AG10803 (cell line): ENCODE data around the gene TNFRSF8.
A peak's percentile ranks its signal among the peaks of the same experiment; 100 is the strongest.

Source experiments
- DNase-seq: peaks from one replicate; pipeline ENCODE4 v3.0.0; 2010; ENCODE audit warnings: low read depth
- H3K4me3 ChIP-seq: 2 replicates; pipeline ENCODE4 v1.5.1; 2011; ENCODE audit warnings: mild to moderate bottlenecking, low read length, control low read depth
- TF ChIP-seq, protein P1 (sequence below): conservative IDR thresholded peaks from 2 replicates; pipeline ENCODE4 v1.5.1; 2011; ENCODE audit warnings: mild to moderate bottlenecking, low read length, control low read depth, inconsistent platforms

Gene TNFRSF8

DNA sequence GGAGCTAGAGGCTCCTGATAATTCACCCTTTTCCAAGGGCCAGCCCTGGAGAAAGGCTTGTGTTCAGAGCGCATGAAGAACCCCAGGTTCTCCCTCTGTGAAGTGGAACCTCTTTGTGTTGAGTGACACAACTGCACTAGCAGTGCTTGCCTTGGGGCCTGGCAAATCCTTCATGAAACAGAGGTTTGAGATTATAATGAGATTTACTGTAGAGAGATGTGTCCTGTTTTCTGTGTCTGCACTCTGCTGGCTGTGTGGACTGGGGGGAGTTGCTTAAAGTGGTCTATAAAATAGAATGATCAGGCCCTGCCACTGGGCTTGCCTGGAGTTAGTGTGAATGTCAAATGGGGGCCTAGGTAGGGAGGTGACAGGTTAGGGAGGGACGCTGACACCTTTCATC lies 92.2 kb downstream of the TNFRSF8 start:
- DNase-seq, result no peak
- no peak overlapping the region for H3K4me3 ChIP-seq
- TF ChIP-seq, protein P1, sequence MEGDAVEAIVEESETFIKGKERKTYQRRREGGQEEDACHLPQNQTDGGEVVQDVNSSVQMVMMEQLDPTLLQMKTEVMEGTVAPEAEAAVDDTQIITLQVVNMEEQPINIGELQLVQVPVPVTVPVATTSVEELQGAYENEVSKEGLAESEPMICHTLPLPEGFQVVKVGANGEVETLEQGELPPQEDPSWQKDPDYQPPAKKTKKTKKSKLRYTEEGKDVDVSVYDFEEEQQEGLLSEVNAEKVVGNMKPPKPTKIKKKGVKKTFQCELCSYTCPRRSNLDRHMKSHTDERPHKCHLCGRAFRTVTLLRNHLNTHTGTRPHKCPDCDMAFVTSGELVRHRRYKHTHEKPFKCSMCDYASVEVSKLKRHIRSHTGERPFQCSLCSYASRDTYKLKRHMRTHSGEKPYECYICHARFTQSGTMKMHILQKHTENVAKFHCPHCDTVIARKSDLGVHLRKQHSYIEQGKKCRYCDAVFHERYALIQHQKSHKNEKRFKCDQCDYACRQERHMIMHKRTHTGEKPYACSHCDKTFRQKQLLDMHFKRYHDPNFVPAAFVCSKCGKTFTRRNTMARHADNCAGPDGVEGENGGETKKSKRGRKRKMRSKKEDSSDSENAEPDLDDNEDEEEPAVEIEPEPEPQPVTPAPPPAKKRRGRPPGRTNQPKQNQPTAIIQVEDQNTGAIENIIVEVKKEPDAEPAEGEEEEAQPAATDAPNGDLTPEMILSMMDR, result no peak

DNA sequence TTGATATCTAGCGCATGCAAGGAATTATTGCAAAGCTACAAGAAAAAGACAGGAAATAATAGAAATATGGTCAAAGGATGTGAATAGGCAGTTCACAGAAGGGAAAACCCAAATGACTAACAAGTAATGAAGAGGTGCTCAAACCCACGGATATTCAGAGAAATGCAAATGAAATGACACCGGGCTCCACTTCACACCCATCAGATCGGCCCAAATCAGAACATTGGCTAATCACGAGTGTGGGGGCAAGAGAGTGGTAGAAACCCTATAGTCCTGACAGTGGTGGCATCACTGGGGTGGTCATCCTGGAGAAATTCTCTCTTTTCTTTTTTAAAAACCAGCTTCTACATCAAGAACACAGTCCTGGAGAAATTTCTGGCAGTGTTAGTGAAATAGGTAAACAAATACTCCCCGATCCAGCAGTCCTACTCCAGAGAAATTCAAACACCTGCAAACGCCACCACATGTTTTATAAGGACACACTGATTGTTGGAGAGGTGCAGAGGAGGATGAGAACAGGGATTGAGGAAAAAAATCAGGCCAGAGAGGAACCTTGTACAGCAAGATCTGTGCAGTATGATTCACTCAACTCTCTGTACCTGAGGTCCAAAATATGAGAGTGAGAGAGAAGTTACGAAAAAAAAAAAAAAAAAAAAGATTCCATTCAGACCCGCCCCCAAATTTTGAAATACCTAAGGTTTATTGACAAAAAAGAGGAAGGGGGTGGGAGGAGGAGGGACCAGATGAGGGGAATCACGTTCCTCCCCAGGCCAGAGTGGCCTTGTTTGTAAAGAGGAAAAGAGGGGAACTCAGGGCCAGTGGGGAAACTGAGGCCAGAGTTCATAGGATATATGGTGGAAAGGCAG lies 94.5 kb downstream of the TNFRSF8 start:
- TF ChIP-seq, protein P1, result no peak
- no peak overlapping the region for H3K4me3 ChIP-seq
- DNase-seq, result no peak

DNA sequence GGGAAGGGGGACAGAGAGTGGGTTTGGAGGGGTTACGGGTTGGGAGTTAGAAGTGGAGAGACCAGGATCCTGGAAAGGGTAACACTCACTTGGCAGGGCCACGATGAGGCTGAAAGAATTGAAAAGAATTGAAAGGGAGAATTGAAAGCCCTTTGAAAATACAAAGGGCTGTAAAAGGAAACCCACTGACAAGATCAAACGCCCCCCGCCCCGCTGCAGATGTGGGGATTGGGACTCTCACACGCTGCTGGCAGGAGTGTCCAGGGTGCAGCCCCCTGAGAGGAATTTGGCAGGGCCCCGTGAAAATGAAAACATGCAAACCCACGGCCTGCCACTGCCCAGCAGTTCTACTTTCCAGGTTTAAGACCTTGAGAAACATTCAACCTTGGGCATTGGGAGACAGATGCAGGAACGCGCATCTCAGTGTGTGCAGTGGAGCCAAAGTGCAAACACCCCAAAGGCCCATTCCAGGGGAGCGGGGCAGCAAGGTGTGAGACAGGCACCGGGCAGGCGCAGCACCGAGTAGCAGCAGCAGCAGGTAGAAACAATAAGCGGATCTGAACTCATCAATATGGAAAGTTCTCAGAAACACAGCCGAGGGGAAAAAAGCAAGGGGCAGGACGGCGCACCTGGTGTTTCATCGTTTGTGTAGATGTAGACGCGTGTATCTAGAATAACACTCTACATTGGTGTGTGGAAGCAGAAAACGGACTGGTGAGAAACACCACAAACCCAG lies 95.4 kb downstream of the TNFRSF8 start:
- TF ChIP-seq, protein P1, result no peak
- DNase-seq, result no peak
- no peak overlapping the region for H3K4me3 ChIP-seq

DNA sequence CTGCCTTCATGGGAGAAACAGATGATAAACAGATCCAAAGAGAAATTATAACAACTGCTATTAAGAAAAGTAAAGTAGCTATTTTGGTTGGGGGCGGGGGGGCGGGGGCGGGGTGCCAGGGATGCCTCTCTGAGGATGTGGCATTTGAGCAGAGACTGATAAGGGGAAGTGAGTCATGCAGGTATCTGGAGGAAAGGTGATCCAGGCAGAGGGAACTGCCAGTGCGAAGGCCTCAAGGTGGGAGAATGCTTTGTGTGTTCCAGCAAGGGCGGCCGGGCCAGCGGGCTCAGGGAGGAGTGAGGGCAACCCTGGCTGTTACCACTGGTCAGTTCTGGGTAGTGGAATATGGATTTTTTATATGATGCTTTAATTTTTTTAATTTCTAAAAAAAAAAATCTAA lies 96.7 kb downstream of the TNFRSF8 start:
- H3K4me3 ChIP-seq, result no peak overlapping the region
- DNase-seq, result no peak
- TF ChIP-seq, protein P1, result no peak

DNA sequence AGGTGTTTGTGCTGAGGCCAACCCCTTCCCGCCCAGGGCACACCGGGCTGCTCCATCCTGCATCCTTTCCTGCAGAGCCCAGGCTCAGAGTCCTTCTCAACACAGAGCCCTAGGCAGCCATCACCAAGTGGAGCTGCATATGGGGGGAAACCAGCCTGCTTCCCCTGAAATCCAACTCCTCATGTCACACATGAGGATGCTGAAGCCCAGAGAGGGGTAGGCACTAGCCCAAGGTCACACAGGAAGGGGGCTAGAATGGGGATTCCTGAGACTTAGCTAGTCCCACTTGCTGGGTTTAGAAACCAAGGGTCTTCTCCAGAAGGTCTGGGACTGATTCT lies 98.2 kb downstream of the TNFRSF8 start:
- TF ChIP-seq, protein P1, result no peak
- no peak overlapping the region for H3K4me3 ChIP-seq
- DNase-seq, result no peak

DNA sequence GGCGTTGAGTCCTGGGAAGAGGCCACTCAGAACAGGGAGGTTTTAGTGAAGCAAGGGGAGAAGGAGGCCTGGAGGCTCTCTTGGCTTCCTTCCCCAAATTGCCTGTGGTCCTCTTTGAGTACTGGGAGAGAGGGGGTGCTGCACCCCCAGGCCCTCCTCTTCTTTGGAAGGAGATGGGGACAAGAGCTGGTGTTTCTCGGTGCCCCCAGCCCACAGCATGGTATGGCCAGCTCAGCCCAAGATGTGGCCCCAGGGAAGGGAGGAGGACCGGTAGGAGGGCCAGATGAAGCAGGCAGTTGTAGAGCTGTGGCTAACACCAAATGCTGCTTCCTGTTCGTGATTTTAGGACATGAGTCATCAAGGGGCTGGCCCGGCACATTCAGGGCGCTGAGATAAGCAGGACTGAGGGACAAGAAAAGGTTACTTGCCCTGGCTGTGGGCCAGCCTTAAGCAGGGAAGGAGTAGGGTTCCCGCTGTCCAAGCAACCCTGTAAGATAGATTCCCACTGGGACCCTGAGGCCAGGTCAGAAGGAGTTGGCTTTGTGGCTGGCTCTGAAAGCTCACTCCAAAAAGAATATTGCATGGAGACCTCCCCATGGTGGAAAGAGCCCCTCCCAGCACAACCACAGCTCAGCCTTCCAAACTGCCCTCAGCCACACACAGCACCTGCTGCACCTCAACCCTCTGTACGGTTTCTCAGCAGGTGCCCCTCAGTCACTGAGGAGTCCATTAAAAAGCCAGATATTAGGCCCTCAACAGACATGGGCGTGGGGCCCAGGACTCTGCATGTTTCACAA lies 98.8 kb downstream of the TNFRSF8 start:
- no peak overlapping the region for H3K4me3 ChIP-seq
- DNase-seq, result peak; percentile 83
- TF ChIP-seq, protein P1, result no peak
